Measurements from ENCODE around the gene RPS6KA3. TPM values are rescaled to one million over a fixed set of nuclear protein-coding genes. Genes with fewer than 3 reads are reported as not detected.

Gene RPS6KA3
- total RNA-seq, 1 experiment from 2014 or later: 35.5 TPM

GRCh38 chrX:20269848-20270561 lies 3.3 kb upstream of the RPS6KA3 start:
- Histone ChIP-seq H2AFZ (ENCODE audit: low read depth, low read length, poor library complexity, severe bottlenecking) (no peak overlapping the region), H3K4me2 (ENCODE audit: low read length) (no peak overlapping the region), H3K4me1 (ENCODE audit: control insufficient read depth in 1 of 2, insufficient read depth in 2 of 2, low read length in 2 of 2) (peaks cover 0 to 5% of the 10 kb centered on the region in 2 experiments; a peak in 1 of 4 replicates), H3K79me2 (ENCODE audit: insufficient read depth, low read length) (peaks cover 10% of the 10 kb centered on the region), H3K9me2 (ENCODE audit: insufficient read depth) (no peaks in the 10 kb centered on the region), H4K20me1 (ENCODE audit: insufficient read depth) (no peaks in the 10 kb centered on the region), H3K27ac (ENCODE audit: low read depth, low read length) (no peak overlapping the region), H3K4me3 (replicated peaks in 1 of 2; ENCODE audit: low read depth in 1 of 2, low read length in 2 of 2) (no peak overlapping the region), H3K9me3 (ENCODE audit: control insufficient read depth in 1 of 2, insufficient read depth in 1 of 2, low read depth in 1 of 2, low read length in 2 of 2) (no peaks in the 10 kb centered on the region), H3K27me3 (ENCODE audit: insufficient read depth, low read length) (no peaks in the 10 kb centered on the region), H3K36me3 (ENCODE audit: control insufficient read depth in 1 of 2, insufficient read depth in 2 of 2, low read length in 2 of 2) (no peaks in the 10 kb centered on the region), H3K9ac (ENCODE audit: low read length) (no peak overlapping the region)
- ChIA-PET CTCF (no interaction called here), RAD21 (ENCODE audit: low non-redundant PET in 1 of 2, low total read pairs in 2 of 2, uncharacterized antibody in 2 of 2, unreplicated experiment in 2 of 2) (no interaction called here), POLR2A (no interaction called here)
- DNase-seq (ENCODE audit: low read depth, low spot score) (no peak), ATAC-seq (no peak)
- intact Hi-C loops (cut with micrococcal nuclease): no loop called here
- BruUV-seq (replicated peaks): no TSS peak
- no peak for TF ChIP-seq CEBPB (IDR thresholded peaks at IDR 0.05; ENCODE audit: low read depth)
- TF ChIP-seq REST (IDR thresholded peaks at IDR 0.05; ENCODE audit: low read depth): no peak
- no peak for TF ChIP-seq SP1 (IDR thresholded peaks at IDR 0.05; ENCODE audit: low read depth)
- no peak for TF ChIP-seq EZH2 (IDR thresholded peaks at IDR 0.05)
- no peak for TF ChIP-seq CBX3 (IDR thresholded peaks at IDR 0.05; ENCODE audit: low read depth)
- no peak for TF ChIP-seq YY1 (IDR thresholded peaks at IDR 0.05; ENCODE audit: extremely low read depth, insufficient replicate concordance, low read depth, low read length)
- TF ChIP-seq SRF (IDR thresholded peaks at IDR 0.05; ENCODE audit: low read depth): no peak
- TF ChIP-seq ZBTB33 (IDR thresholded peaks at IDR 0.05; ENCODE audit: extremely low read depth, insufficient replicate concordance, low read length): no peak
- TF ChIP-seq EGR1 (IDR thresholded peaks at IDR 0.05; ENCODE audit: low read depth): no peak
- no peak for TF ChIP-seq POLR2AphosphoS5 (IDR thresholded peaks at IDR 0.05; ENCODE audit: low read depth, low read length)

Data from HCT116 (cell line).